CD4-positive, CD25-positive, alpha-beta regulatory T cell (primary cell): ENCODE measurements around the gene ZCCHC3. TPM values are rescaled to one million over a fixed set of nuclear protein-coding genes. Genes with fewer than 3 reads are reported as not detected.
"Not testable (repeated sequence)": the region's sequence is repeated elsewhere in the genome, so short reads cannot be mapped to it uniquely, and the experiment has no call there.

Experiments
- ATAC-seq, 2 donors: fragments of 150-1000 bp; cut with Tn5 transposase; one replicate each; pipeline ENCODE4 v1.10.0; 2021; ENCODE audit warnings: low read depth in 2 of 2, moderate number of reproducible peaks in 2 of 2, moderate library complexity in 1 of 2
- DNase-seq, 3 donors: peaks; one replicate each; pipeline versions ENCODE4 v3.0.0 to v3.0.0-alpha.2; 2012 to 2022; ENCODE audit warnings: mixed read lengths in 1 of 3
- H3K27ac ChIP-seq: one replicate; pipeline ENCODE4 v1.7.0; 2013; ENCODE audit warnings: mild to moderate bottlenecking, low read length; ENCODE audit not compliant: insufficient read depth, poor library complexity, severe bottlenecking
- H3K27me3 ChIP-seq: one replicate; pipeline ENCODE4 v1.7.0; 2013; ENCODE audit warnings: low read length; ENCODE audit not compliant: control insufficient read depth, insufficient read depth
- H3K36me3 ChIP-seq: one replicate; pipeline ENCODE4 v1.7.0; 2013; ENCODE audit warnings: mild to moderate bottlenecking, low read length, moderate library complexity; ENCODE audit not compliant: control insufficient read depth, insufficient read depth
- H3K4me1 ChIP-seq: 2 replicates; pipeline ENCODE4 v1.7.0; 2013; ENCODE audit warnings: mild to moderate bottlenecking, low read length; ENCODE audit not compliant: insufficient read depth, control insufficient read depth, poor library complexity, severe bottlenecking
- H3K4me3 ChIP-seq: one replicate; pipeline ENCODE4 v1.7.0; 2013; ENCODE audit warnings: low read depth, mild to moderate bottlenecking, low read length, moderate library complexity
- H3K9me3 ChIP-seq, 2 experiments: 1 replicate in 1 of 2; 2 replicates in 1 of 2; pipeline ENCODE4 v1.7.0; 2013; ENCODE audit warnings: low read length in 2 of 2, mild to moderate bottlenecking in 1 of 2, moderate library complexity in 1 of 2; ENCODE audit not compliant: control insufficient read depth in 2 of 2
- H3K27ac Mint-ChIP-seq, 3 donors: one replicate each; pipeline ENCODE4 v1.8.0; 2020 to 2022; ENCODE audit warnings: mild to moderate bottlenecking in 3 of 3, mixed read lengths in 3 of 3, moderate library complexity in 2 of 3
- H3K27me3 Mint-ChIP-seq: one replicate; pipeline ENCODE4 v1.8.0; 2022; ENCODE audit warnings: mild to moderate bottlenecking, mixed read lengths
- H3K36me3 Mint-ChIP-seq: one replicate; pipeline ENCODE4 v1.8.0; 2020; ENCODE audit warnings: mixed read lengths
- H3K4me1 Mint-ChIP-seq, 4 donors: one replicate each; pipeline ENCODE4 v1.8.0; 2020 to 2022; ENCODE audit warnings: mixed read lengths in 4 of 4, mild to moderate bottlenecking in 1 of 4
- H3K4me3 Mint-ChIP-seq, 4 donors: one replicate each; pipeline ENCODE4 v1.8.0; 2020 to 2022; ENCODE audit warnings: mild to moderate bottlenecking in 4 of 4, mixed read lengths in 4 of 4, moderate library complexity in 3 of 4
- H3K9me3 Mint-ChIP-seq, 7 donors: one replicate each; pipeline ENCODE4 v1.8.0; 2020 to 2022; ENCODE audit warnings: mixed read lengths in 7 of 7, mild to moderate bottlenecking in 3 of 7, moderate library complexity in 2 of 7
- polyA plus RNA-seq, 4 donors: library from polyadenylated mRNA; unstranded; fragments of 300-500 nt; fragmentation: Illumina TruSeq; gene quantifications; one replicate each; pipeline ENCODE4 v1.2.3, GENCODE V29; 2021
- total RNA-seq: library from RNA; stranded (reverse); gene quantifications from one replicate; pipeline ENCODE4 v1.2.3, GENCODE V29; 2022

The ZCCHC3 gene
- total and polyA plus RNA-seq, 5 donors from 2014 or later = 5.9 to 19.7 (median 8.9) TPM

DNA sequence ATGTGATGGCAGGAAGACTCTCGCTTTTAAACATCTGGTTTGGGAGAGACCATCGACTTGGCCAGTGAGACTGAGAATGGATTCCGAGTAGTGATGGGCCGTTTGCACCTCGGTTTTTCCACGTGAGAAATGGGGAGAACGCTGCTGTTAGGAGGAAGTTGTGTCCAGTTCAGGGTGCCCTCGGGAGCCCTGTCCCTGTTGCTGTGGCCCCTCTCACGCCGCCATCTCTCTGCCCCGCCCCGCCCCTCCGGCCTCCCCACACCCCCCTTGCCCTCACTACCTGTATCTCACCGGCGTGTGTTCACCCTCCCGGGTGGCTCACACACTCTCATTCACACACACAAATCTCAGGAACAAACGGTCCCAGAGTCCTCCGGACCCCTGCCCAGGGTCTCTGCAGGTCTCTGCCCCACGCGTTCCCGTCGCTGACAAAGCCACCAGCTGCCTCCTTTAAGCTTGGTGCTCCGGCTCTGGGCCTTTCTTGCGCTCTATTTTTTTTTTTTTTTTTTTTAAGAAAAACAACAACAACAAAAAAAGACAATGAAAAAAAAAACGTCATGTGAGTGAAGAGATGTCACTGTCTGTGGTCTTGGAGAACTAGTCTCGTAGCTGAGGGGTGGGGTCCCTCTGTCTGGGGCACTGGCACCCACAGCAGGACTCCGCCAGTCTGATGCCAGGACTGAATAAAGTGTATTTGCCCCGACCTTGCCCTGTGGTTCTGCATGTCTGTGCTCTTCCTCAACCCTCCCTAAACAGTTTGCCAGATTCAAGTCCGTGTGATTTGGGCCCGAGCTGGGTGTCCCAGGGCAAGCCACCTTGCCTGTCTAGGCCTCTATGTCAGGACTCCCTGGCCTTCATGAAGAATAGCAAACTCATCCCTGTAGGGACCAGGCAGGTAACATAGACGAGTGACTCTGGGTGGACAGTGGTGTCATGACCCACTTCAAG lies 30.9 kb downstream of the ZCCHC3 start:
- H3K9me3 Mint-ChIP-seq = no peaks in the 10 kb centered on the region
- Histone ChIP-seq H3K27ac (no peak overlapping the region), H3K9me3 (no peaks in the 10 kb centered on the region), H3K4me1 (peaks cover 34% of the 10 kb centered on the region), H3K27me3 (no peaks in the 10 kb centered on the region), H3K36me3 (no peaks in the 10 kb centered on the region), H3K4me3 (no peak overlapping the region)
- H3K27ac Mint-ChIP-seq = peak overlapping the region; percentile 32 to 85 (median 77)
- H3K36me3 Mint-ChIP-seq = no peaks in the 10 kb centered on the region
- DNase-seq (no peak), ATAC-seq (no peak)
- peaks cover 6 to 46% (median 15%) of the 10 kb centered on the region in 4 donors for H3K4me1 Mint-ChIP-seq
- peak overlapping the region; percentile 73 to 87 (median 85) for H3K4me3 Mint-ChIP-seq
- peaks cover 4% of the 10 kb centered on the region for H3K27me3 Mint-ChIP-seq

DNA sequence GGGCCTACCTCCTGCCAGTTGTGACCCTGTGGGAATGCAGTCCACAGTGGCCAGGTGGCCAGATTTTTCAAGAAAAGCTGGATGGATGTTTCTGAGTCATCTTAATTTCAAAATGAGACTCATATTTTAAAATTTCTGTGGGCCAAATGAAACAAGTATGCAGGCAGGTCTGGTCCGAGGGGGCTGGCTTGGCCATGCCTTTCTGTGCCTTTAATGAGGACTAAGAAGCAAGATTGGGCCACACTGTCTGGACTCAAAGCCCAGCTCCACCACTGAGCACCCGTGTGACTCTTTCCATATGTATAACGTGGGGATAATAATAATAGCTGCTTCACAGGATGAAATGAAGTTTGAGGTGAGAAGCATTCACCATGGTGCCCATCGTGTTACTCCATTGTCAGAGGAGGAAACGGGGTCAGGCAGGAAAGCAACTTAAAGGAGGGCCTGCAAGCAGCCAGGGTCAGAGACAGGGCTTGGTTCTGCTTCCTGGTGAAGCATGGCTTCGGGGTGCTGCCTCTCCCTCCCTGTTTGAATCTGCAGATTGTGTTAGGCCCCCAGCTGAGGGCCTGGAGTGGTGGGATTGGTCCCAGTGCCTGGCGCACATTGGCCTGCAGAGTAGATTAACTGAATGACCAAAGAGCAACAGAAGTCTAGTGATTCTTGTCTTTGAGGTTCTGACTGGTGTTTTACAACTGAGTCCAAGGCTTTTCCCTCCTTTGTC lies 31.8 kb downstream of the ZCCHC3 start:
- Mint-ChIP-seq H3K4me3 (peak overlapping the region; percentile 51 to 86 (median 75)), H3K9me3 (no peaks in the 10 kb centered on the region), H3K36me3 (no peaks in the 10 kb centered on the region), H3K27ac (peak overlapping the region; percentile 63 to 82 (median 77)), H3K27me3 (peaks cover 4% of the 10 kb centered on the region), H3K4me1 (peaks cover 6 to 43% (median 15%) of the 10 kb centered on the region in 4 donors)
- no peak overlapping the region for H3K27ac ChIP-seq
- H3K36me3 ChIP-seq = no peaks in the 10 kb centered on the region
- H3K4me3 ChIP-seq = no peak overlapping the region
- H3K4me1 ChIP-seq = peaks cover 29% of the 10 kb centered on the region
- ATAC-seq (no peak), DNase-seq (no peak)
- H3K27me3 ChIP-seq = no peaks in the 10 kb centered on the region
- no peaks in the 10 kb centered on the region for H3K9me3 ChIP-seq

DNA sequence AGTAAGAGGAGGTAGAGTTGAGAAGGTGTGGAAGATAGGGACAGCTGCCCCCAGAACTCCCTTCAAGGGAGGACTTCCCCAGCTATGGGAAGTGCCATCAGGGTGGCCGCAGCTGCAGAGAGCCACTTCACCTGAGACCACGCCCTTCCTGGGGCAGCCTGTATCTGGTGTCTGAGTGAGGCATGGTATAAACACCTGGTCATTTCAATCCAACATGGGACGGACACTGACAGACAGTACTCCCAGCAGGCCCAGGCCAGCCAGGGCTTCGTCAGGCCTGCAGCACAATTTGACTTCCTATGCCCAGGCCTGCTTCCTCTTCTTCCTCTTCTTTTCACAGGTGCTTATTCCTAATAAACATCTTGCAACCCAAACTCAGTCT lies 32.5 kb downstream of the ZCCHC3 start:
- Mint-ChIP-seq H3K9me3 (no peaks in the 10 kb centered on the region), H3K4me1 (peaks cover 6 to 39% (median 13%) of the 10 kb centered on the region in 4 donors), H3K27me3 (peaks cover 4% of the 10 kb centered on the region), H3K27ac (peak overlapping the region in 1 of 3 donors; percentile 44), H3K4me3 (peak overlapping the region in 1 of 4 donors; percentile 71), H3K36me3 (no peaks in the 10 kb centered on the region)
- DNase-seq (no peak), ATAC-seq (no peak)
- peaks cover 22% of the 10 kb centered on the region for H3K4me1 ChIP-seq
- H3K27me3 ChIP-seq = no peaks in the 10 kb centered on the region
- H3K4me3 ChIP-seq = no peak overlapping the region
- H3K27ac ChIP-seq = no peak overlapping the region
- H3K9me3 ChIP-seq = no peaks in the 10 kb centered on the region
- H3K36me3 ChIP-seq = no peaks in the 10 kb centered on the region

DNA sequence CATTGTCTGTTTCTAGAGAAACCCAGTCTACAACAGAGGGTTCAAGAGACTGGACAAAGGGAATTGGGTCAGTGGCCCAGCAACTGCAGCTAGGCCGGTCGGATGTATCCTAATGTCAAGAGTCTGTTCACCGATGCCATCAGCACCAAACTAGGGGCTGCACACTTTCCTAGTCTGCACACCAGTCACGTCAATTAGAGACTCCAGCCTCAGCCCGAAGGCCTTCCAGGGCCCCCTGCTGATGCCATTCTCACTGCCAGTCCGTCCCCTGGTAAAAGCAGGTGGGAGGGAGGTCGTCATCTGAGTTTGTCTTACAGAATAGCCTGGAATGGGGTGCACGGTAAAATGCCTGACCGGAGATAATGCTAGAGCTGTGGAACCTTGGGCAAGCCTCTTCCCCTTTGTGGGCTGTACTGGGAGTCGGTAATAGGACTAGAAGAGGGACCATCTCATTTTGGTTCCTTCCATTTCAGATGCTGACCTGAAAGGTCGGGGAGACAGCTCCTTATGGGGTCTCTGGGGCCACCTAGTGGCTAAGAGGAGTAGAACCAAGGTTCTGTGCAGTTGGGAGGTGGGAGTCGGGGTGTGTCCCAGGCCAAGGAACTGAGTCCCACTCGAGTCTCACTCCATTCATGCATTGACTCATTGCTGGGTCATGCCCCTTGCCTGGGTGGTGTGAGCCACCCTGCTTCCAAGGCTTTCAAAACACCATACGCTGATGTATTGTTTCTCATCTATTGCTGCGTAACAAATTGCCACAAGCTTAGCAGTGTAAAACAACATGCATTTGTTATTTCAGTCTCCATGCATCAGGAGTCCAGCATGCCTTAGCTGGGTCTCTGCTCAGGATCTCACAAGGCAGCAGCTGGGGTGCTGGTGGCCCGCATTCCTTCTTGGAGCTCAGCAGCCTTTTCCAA lies 33.1 kb downstream of the ZCCHC3 start:
- Mint-ChIP-seq H3K4me3 (peak overlapping the region in 2 of 4 donors; percentile 49 to 71), H3K27me3 (peaks cover 4% of the 10 kb centered on the region), H3K4me1 (peaks cover 6 to 37% (median 12%) of the 10 kb centered on the region in 4 donors), H3K27ac (peak overlapping the region in 1 of 3 donors; percentile 44), H3K9me3 (no peaks in the 10 kb centered on the region), H3K36me3 (no peaks in the 10 kb centered on the region)
- Histone ChIP-seq H3K36me3 (no peaks in the 10 kb centered on the region), H3K27ac (no peak overlapping the region), H3K27me3 (no peaks in the 10 kb centered on the region), H3K4me1 (peaks cover 20% of the 10 kb centered on the region), H3K4me3 (no peak overlapping the region), H3K9me3 (no peaks in the 10 kb centered on the region)
- peak; percentile 52 to 72 (median 67) for DNase-seq
- ATAC-seq = peak; percentile 45 to 58

DNA sequence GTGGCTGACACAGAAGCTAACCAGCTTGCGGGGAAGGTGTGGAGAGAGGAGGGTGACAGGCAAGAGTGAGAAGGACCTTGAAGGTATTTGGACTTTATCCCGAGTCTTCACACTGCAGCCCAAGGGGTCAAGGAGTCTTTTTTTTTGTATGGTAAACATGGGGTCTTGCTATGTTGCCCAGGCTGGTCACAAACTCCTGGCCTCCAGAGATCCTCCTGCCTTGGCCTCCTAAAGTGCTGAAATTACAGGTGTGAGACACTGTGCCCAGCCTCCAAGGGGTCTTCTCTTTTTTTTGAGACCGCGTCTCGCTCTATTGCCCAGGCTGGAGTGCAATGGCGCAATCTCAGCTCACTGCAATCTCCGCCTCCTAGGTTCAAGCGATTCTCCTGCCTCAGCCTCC lies 37.2 kb downstream of the ZCCHC3 start:
- no peak for DNase-seq
- H3K9me3 ChIP-seq = no peaks in the 10 kb centered on the region
- no peak overlapping the region for H3K27ac Mint-ChIP-seq
- H3K36me3 ChIP-seq = no peaks in the 10 kb centered on the region
- H3K27me3 ChIP-seq = no peaks in the 10 kb centered on the region
- H3K27ac ChIP-seq = no peak overlapping the region
- peaks cover 3 to 13% (median 8%) of the 10 kb centered on the region in 4 donors for H3K4me1 Mint-ChIP-seq
- H3K27me3 Mint-ChIP-seq = no peaks in the 10 kb centered on the region
- ATAC-seq = no peak
- no peaks in the 10 kb centered on the region for H3K4me1 ChIP-seq
- no peaks in the 10 kb centered on the region for H3K36me3 Mint-ChIP-seq
- no peak overlapping the region for H3K4me3 ChIP-seq
- H3K9me3 Mint-ChIP-seq = no peaks in the 10 kb centered on the region
- no peak overlapping the region for H3K4me3 Mint-ChIP-seq

DNA sequence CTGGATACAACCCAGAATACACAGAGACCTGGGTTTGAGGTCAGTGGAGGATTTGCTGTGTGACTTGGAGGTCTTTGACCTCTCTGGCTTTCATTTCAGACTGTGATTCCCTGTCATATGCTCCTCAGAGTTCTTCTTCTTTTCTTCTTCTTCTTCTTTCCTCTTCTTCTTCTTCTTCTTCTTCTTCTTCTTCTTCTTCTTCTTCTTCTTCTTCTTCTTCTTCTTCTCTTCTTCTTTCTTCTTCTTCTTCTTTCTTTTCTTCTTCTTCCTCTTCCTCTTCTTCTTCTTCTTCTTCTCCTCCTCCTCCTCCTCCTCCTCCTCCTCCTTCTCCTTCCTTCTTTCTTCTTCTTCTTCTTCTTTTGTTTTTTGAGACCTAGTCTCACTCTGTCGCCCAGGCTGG lies 38.7 kb downstream of the ZCCHC3 start:
- not testable (repeated sequence) for H3K4me3 Mint-ChIP-seq, H3K4me3 ChIP-seq, H3K36me3 Mint-ChIP-seq, H3K4me1 Mint-ChIP-seq, H3K9me3 ChIP-seq, H3K27ac ChIP-seq, H3K27ac Mint-ChIP-seq, H3K4me1 ChIP-seq, DNase-seq, H3K36me3 ChIP-seq, H3K27me3 ChIP-seq, H3K27me3 Mint-ChIP-seq, H3K9me3 Mint-ChIP-seq, ATAC-seq

- no peak overlapping the region for H3K4me3 ChIP-seq
- H3K9me3 ChIP-seq = no peaks in the 10 kb centered on the region
- no peaks in the 10 kb centered on the region for H3K36me3 Mint-ChIP-seq
- H3K9me3 Mint-ChIP-seq = peaks cover 0 to 3% (median 0%) of the 10 kb centered on the region in 7 donors
- no peak overlapping the region for H3K27ac Mint-ChIP-seq
- H3K27me3 ChIP-seq = no peaks in the 10 kb centered on the region
- H3K4me1 Mint-ChIP-seq = peaks cover 0 to 7% (median 4%) of the 10 kb centered on the region in 4 donors
- ATAC-seq = peak in 1 of 2 donors; percentile 45
- H3K36me3 ChIP-seq = no peaks in the 10 kb centered on the region
- H3K27ac ChIP-seq = no peak overlapping the region
- H3K4me3 Mint-ChIP-seq = no peak overlapping the region
- DNase-seq = no peak
- H3K27me3 Mint-ChIP-seq = peaks cover 5% of the 10 kb centered on the region
- H3K4me1 ChIP-seq = peaks cover 3% of the 10 kb centered on the region
Observed at GRCh38 chr20:341682-342081, 44.3 kb downstream of the ZCCHC3 start.
